Ishikawa (cell line): Measurements from ENCODE around the gene P3H2.

Source experiments
- CEBPB ChIP-seq: IDR thresholded peaks from 2 replicates; pipeline ENCODE4 v1.6.1; 2012
- CREB1 ChIP-seq: IDR thresholded peaks from 2 replicates; pipeline ENCODE4 v1.6.1; 2012; ENCODE audit warnings: low read depth
- EGR1 ChIP-seq: IDR thresholded peaks from 2 replicates; pipeline ENCODE4 v1.6.1; 2012
- EP300 ChIP-seq: IDR thresholded peaks from 2 replicates; pipeline ENCODE4 v1.6.1; 2012; ENCODE audit warnings: borderline replicate concordance
- FOXM1 ChIP-seq: IDR thresholded peaks from 2 replicates; pipeline ENCODE4 v1.6.1; 2012; ENCODE audit warnings: low read depth, borderline replicate concordance
- MAX ChIP-seq: IDR thresholded peaks from 2 replicates; pipeline ENCODE4 v1.6.1; 2012
- RAD21 ChIP-seq: IDR thresholded peaks from 2 replicates; pipeline ENCODE4 v1.6.1; 2012; ENCODE audit warnings: low read depth
- REST ChIP-seq: IDR thresholded peaks from 2 replicates; pipeline ENCODE4 v1.6.1; 2012; ENCODE audit warnings: low read depth, mild to moderate bottlenecking
- TEAD4 ChIP-seq: IDR thresholded peaks from 2 replicates; pipeline ENCODE4 v1.6.1; 2012
- YY1 ChIP-seq: IDR thresholded peaks from 2 replicates; pipeline ENCODE4 v1.6.1; 2012; ENCODE audit warnings: low read depth

- TF ChIP-seq REST = no peak
- no peak for TF ChIP-seq CREB1
- no peak for TF ChIP-seq YY1
- TF ChIP-seq TEAD4 = no peak
- no peak for TF ChIP-seq FOXM1
- TF ChIP-seq EP300 = no peak
- TF ChIP-seq CEBPB = no peak
- no peak for TF ChIP-seq EGR1
- TF ChIP-seq MAX = no peak
- TF ChIP-seq RAD21 = no peak
Measured at GRCh38 chr3:190086191-190086590, 34.5 kb downstream of the P3H2 start.
